GM12864 (cell line): ENCODE measurements around the gene CST5.

Source experiments
- DNase-seq: peaks from one replicate; pipeline ENCODE4 v3.0.0-alpha.2; 2011; ENCODE audit warnings: low read depth
- H3K4me3 ChIP-seq: 2 replicates; pipeline ENCODE4 v1.5.1; 2011; ENCODE audit warnings: mild to moderate bottlenecking, low read depth, low read length, control low read depth
- CTCF ChIP-seq: IDR thresholded peaks from 2 replicates; pipeline ENCODE4 v1.5.1; 2011; ENCODE audit warnings: low read depth, mild to moderate bottlenecking, moderate library complexity, low read length, control low read depth, inconsistent platforms; ENCODE audit errors: missing control alignments

Gene CST5

GRCh38 chr20:23924751-23925150, 45.2 kb upstream of the CST5 start:
- no peak overlapping the region for H3K4me3 ChIP-seq
- no peak for TF ChIP-seq CTCF
- no peak for DNase-seq

DNA sequence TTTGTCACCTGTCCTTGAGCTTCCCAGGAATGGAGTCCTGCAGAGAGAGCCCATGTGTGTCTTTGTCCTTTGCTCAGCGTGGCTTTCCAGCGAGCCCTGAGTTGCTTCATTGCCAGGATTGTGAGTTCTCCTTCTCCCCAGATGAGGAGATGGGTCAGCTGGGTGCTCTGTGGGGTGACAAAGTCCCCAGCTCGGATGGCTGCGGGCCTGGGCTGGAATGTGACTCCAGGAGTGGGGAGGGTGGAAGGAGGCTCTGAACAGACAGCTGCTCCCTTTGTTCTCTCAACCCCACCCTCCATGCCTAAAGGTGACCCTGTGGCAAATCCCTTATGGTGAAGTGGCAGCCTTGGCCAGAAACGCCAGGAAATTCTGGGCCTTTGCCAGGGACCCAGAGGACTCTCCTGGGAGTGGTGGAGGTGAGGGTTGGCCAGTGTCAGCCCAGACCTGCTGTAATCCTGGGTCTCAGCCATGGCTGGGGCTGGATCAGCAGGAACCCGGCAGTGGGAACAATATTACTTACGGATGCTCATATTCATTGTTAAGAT, 44.4 kb upstream of the CST5 start:
- H3K4me3 ChIP-seq, result no peak overlapping the region
- DNase-seq, result no peak
- no peak for TF ChIP-seq CTCF

DNA sequence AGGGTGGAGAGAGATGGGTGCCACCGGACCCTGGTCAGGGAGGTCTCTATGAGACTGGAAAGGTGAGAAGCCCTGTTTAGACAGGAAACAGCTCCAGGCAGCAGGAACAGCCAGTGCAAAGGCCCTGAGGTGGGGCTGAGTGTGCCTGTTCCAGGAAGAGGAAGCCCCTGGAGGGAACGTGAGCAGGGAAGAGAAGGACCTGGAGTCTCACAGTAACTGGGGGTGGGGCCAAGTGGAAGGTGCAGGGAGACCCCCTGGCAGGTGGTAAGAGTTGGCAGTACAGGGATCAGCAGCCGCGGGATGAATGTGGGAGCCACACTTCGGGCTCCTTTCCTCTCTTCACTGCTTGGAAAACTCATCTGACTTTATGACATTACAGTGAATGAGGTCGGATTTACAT, 43.8 kb upstream of the CST5 start:
- DNase-seq, result no peak
- no peak overlapping the region for H3K4me3 ChIP-seq
- TF ChIP-seq CTCF, result no peak

GRCh38 chr20:23920408-23921325, 41.1 kb upstream of the CST5 start:
- no peak for TF ChIP-seq CTCF
- no peak for DNase-seq
- H3K4me3 ChIP-seq, result no peak overlapping the region

DNA sequence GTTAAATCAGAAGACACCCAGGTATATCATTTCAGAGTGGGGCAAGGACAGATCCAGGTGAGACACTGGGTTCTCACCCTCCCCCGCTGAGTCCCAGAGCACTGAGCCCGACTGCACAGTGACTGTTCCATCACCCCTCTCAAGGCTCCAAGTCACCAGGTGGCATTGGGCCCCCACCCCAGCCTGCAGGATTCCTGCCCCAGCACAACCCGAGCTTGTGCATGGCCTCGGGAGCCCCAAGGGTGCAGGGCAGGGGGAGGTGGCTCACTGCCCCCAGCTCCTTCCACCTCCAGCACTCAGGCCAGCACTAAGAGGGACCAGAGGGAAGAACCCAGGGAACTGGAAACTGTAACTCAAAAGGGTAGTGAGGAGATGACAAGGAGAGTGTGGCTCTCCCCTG, 39.3 kb upstream of the CST5 start:
- TF ChIP-seq CTCF, result no peak
- DNase-seq, result no peak
- H3K4me3 ChIP-seq, result no peak overlapping the region

DNA sequence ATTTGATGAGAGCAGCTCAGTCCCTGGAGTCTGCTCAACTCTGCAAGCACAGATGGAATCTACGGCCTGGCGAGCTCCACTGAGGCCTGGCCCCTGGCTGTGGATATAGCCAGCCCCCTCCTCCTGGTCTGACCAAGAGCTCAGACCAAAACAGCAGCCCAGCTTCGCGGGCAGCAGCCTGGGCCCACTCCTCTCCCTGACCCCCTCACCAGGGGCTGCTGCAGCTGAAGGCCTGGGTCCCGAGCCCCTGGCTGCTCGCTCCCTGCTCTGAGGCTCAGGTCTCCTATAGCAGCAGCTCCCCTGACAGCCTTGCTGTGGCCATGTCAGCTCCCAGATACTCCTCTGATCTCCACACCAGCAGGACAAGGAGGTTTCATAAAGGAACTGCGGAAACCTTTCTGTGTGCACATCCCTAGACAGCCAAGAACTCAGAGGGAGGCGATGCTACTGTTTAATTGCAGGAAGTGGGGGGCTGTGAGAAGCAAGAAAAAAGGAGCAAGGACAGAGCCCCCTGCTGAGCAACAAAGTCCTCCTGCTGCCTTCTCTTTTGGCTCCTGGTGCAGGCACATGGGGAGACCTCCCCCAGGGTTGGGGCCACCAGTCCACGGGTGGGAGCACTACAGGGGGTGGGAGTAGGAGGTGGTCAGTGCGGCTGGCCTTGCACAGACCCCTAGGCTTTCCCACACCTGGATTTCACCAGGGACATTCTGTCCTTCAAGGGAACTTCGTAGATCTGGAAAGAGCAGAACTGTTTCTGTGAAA, 38.7 kb upstream of the CST5 start:
- TF ChIP-seq CTCF, result no peak
- H3K4me3 ChIP-seq, result no peak overlapping the region
- no peak for DNase-seq
